Amygdala (tissue), 56 donors: Measurements from ENCODE around the gene PKD1.

Experiments
- DNase-seq, 56 donors: peaks; one replicate each; lab custom pipeline; 2025; lab: John Stamatoyannopoulos, UW

Gene PKD1

GRCh38 chr16:2079991-2080390 is 55.7 kb downstream of the PKD1 start:
- DNase-seq = no peak

DNA sequence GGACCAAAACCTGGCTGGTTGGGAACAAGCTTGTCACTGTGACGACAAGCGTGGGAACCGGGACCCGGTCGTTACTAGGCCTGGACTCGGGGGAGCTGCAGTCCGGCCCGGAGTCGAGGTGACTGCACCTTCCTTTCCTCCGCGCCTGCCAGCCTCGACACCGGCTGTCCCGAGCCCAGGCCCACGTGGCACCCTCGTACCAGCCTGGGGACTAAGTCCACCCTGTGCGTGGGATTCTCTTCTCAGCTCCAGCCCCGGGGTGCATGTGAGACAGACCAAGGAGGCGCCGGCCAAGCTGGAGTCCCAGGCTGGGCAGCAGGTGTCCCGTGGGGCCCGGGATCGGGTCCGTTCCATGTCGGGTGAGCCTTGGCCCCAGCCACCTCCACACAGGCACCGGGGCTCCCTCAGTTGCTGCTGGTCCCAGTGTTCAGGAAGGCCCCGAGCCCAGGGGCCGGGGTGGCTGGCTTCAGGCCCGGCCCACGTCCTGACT is 56.3 kb downstream of the PKD1 start:
- DNase-seq = no peak

DNA sequence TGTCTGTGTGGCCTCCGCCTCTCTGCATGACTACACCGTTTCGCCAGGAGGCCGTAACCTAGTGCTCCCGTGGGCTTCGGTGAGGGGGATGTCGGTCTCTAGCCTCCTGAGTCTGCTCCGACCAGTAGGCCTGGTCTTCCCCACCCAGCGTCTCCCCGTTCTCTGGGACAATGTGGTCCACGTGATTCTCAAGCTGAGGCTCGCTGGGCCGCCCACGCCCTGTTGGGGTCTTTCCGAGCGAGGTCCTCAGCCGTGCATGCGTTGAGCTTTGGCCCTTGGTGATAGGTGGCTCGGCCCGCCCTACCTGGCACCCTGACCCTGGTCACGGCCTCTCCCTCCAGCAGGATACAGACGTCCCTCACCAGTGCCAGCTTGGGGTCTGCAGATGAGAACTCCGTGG is 57.0 kb downstream of the PKD1 start:
- DNase-seq = no peak

DNA sequence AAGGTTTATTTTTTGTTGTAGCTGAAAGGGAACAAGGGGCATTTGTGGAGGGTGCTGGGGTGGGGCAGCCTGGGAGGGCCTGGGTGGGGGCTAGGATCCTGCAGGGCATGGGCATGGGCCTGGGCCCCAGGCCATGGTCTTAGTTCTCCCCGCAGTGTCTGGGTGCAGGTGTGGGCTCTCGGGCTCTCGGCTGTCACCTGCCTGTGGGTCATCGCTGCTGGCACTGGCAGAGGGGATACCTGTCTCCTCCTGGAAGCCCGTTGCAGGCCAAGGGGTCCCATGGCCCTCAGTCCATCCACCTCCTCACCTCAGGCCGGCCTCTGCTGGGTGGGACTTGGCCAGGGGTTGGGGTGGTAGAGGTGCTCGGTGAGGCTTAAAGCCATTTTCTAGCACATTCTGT is 57.6 kb downstream of the PKD1 start:
- no peak for DNase-seq

DNA sequence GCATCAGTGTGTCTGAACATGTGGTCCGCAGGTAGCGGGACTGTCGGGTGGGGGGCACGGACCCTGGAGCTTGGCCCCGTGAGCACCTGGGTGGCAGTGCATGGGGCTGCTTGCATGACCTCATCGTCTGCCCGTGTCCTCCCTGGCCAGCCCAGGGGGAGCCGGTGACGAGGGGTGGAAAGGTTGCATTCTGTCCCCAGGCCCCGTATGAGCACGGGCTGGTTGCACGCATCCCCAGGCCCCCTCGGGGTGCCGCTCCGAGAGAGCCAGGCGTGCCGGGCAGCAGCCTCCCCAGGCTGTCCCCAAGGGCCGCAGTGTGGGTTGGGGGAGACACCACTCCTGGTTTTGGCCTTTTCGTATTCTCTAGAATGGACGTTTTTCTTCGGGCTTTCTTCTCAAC is 58.0 kb downstream of the PKD1 start:
- no peak for DNase-seq

- no peak for DNase-seq
Measured at GRCh38 chr16:2077016-2077415, 58.7 kb downstream of the PKD1 start.

- no peak for DNase-seq
Measured at GRCh38 chr16:2076072-2076865, 59.4 kb downstream of the PKD1 start.

- no peak for DNase-seq
Measured at GRCh38 chr16:2075631-2076030, 60.1 kb downstream of the PKD1 start.

DNA sequence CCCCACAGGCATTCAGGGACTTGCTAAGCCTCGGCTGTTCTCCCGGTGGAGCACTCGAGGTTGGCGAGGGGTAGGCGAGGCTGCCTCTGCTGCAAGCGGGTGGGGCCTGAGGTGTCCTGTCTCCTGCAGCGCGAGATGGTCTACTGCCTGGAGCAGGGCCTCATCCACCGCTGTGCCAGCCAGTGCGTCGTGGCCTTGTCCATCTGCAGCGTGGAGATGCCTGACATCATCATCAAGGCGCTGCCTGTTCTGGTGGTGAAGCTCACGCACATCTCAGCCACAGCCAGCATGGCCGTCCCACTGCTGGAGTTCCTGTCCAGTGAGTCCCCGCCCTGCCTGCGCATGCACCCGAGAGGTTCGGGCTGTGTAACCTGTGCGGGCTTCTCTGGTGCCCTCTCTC is 61.6 kb downstream of the PKD1 start:
- DNase-seq = no peak

DNA sequence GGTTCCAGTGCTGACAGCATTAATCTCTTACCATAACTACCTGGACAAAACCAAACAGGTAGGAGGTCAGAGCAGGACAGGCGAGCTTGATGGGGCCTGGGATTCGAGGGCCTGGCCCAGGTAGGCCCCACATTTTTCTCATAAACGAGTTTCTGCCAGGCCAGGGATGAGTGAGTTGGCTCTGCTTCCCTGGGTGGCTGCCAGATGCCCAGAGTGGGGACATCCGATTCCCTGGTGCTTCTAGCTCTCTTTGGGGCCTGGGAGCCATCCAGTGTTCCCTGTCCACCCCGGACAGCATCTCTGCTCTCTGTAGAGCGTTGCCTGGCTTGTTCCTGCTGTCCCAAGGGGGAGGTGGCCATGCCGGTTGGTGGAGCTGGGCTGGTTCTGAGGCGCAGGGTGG is 62.8 kb downstream of the PKD1 start:
- no peak for DNase-seq

GRCh38 chr16:2071454-2072202 is 64.1 kb downstream of the PKD1 start:
- DNase-seq = no peak

DNA sequence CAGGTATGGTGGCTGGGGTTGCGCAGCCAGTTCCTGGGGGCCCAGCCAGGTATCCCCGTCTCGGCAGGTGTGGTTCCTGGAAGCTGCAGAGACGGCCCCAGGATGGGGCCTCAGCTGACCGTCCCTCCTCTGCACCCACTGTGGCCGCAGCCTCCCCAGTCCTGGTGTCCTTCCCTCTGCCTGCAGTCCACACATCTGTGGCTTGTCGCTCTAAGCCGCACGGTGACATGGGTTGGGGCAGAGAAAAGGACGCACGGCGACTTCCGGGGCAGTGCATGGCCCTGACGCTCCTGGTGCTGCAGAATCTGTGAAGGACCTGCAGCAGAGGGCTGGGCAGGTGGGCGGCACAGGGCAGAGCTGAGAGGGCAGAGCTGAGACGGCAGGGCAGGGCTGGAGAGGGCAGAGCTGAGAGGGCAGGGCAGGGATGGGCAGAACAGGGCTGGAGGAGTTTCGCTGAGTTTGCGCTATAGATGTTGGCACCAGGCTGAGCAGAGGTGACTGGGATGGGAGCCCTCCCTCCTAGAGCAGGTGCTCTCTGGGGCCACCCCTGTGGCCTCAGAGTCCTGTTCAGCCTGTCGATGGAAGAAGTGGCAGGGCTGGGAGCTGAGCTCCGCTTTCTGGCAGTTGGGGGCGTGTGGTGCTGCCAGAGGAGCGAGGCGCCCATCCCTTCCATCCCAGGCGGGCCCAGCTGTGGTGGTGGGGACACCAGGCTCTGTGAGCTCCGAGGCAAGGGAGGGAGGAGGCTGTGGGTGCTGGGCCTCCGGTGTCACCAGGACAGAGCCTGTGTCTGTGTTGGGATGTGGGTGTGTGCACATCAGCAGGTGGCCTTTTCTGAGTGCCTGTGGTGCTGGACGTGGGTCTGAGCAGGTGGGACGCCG is 64.9 kb downstream of the PKD1 start:
- no peak for DNase-seq

DNA sequence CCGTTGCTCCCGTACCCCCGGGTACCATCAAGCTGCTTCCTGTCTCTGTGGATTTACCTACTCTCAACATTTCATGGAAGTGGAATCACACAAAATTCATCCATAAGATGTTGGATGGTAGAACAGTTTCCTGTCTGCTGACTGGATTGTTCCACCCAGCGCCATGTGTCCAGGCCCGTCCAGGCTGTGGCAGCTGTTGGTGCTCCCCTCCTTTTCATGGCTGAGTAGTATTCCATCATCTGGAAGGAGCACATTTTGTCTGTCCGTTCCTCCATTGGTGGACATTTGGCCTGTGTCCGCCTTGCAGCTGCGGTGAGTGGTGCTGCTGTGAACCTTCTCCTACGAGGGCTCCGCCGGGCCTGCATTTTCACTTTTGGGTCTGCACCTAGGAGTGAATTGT is 69.6 kb downstream of the PKD1 start:
- DNase-seq = no peak

DNA sequence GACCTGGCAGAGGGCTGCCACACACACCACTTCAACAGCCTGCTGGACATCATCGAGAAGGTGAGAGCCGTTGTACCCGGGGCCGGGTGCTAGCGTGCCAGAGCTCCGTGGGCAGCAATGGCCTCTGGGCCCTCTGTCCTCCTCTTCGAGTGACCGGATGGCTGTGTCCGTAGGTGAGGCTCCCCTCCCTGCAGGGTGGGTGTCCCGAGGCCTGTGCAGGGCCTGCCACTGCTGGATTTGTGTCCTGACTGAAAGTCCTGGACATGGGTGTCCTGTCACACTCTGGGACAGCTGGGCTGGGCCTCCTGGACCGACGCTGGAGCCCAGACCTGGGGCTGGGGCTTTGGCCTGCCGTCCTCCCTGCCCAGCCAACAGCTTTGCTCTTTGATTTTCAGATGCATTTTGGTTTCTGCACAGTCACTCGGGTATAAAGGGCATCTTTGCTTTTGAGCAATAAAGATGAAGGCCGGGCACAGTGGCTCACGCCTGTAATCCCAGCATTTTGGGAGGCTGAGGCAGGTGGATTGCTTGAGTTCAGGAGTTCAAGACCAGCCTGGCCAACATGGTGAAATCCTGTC is 71.2 kb downstream of the PKD1 start:
- DNase-seq = no peak

DNA sequence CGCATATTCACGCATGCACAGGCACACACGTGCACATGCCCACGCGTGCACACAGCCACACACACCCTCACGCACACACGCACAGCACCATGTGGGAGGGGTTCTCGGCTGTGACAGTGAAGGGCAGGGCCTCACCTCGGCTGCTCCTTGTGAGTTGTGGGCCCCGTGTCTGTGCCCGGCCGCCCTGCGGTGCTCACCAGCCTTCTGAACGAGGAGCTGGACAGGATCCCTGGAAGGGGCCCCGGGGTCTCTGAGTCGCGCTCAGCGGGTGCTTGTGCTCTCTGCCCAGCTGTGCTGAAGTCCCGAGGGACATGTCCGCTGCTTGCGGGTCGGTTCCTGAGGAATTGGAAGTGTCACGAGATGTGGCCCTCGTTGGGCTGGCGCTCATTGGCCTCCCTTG is 71.8 kb downstream of the PKD1 start:
- no peak for DNase-seq

DNA sequence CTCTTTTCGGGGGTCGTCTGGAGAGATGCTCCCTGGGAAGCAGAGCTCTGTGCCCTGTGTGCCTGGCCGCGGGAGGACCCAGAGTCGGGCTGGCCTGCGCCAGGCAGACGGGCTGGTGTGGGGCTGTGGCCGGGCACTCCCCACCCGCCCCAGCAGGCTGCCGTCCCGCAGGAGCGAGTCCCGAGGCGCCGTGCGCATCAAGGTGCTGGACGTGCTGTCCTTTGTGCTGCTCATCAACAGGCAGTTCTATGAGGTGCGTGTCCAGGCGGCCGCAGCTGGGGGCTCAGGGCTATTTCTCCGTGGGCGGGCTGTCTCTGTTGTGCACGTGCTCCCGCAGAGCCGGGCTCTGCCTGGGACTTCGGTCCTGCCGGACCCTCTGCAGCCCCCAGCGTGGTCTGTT is 72.9 kb downstream of the PKD1 start:
- no peak for DNase-seq

- no peak for DNase-seq
Measured at GRCh38 chr16:2061526-2061925, 74.2 kb downstream of the PKD1 start.

DNA sequence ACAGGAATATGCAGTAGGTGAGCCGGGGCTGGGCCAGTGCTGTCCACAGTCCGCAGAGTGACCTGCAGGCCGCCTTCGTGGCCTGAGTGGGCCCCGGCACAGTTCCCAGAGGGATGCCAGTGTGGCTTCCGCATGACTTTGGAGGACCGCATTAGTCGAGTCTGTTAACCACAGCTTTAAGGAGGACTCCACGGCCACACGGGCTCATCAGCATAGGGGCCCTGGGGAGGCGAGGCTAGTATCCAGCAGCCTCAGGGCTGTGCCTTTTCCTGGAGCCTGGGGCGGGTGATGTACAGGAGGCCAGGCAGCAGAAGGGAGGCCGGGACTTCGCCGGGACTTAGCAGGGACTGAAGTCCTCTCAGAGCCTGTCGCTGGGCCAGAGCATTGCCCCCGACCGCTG is 74.7 kb downstream of the PKD1 start:
- no peak for DNase-seq

DNA sequence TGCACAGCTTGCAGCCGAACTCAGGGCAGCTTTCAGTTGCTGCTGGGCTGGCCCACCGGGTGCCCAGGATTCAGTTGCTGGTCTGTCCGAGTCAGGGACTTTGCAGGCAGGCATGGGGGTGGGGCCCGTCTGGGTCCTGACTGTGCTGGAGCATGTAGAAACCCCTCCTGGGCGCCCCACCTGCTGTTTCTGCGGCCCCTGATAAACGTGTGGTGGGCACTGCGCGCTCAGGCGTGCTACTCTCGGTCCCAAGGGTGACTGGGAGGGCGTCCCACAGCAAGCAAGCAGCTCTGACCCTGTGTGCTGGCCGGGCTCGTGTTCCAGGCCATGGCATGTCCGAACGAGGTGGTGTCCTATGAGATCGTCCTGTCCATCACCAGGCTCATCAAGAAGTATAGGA is 75.4 kb downstream of the PKD1 start:
- no peak for DNase-seq

- DNase-seq = no peak
Measured at GRCh38 chr16:2058872-2059271, 76.8 kb downstream of the PKD1 start.

- DNase-seq = no peak
Measured at GRCh38 chr16:2058420-2058819, 77.3 kb downstream of the PKD1 start.
